ENCODE data around the gene CACNA1G. TPM values are rescaled to one million over a fixed set of nuclear protein-coding genes. Genes with fewer than 3 reads are reported as not detected.

The CACNA1G gene
- total RNA-seq, 2 donors from 2014 or later = 0.07 to 0.19 TPM

DNA sequence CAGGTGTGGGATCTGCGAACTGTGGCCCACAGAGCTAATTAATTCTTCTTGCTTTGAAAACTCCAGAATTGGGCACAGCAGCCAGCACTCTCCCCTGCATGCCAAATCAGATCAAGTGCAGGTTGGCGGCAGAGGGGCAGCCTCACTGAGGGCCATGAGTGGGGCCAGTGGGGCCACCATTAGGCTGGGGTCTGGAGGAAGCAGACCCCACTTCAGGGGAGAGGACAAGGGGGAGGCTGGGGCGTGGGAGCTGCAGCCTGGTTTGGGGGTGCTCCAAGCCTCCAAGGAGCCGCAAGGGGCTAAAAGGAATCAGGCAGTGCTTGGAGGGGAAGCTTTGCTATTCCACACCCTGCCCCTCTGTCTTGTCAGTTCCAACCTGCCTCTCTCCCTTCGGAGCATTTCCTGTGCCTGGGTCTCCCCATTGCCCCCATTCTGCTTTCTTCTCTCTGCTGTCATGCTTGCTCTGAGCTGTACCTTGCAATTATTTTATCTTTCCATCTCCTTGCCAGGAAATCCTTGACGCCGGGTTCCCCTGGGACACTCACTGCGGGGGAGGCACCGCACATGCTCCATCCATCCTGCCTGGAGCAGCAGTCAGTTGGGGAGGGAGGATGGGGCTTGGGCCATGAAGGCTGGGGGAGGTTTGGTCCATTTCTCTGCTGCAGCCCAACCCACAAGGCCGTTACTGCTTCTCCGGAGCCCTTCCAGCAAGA lies 70.8 kb downstream of the CACNA1G start:
- H3K27me3 ChIP-seq = no peaks in the 10 kb centered on the region
- H3K4me1 ChIP-seq = peaks cover 19% of the 10 kb centered on the region
- H3K27ac ChIP-seq = no peak overlapping the region
- no peaks in the 10 kb centered on the region for H3K36me3 ChIP-seq
- intact Hi-C loops (cut with DNase I) = loop anchor here (5.0 kb wide), 2 partner anchors 51 to 66 kb away; no protein-coding TSS in a partner anchor
- DNase-seq = no peak
- H3K9ac ChIP-seq (ENCODE audit: low read depth in 2 of 2, low read length in 2 of 2) = peak overlapping the region in 1 of 2 donors; percentile 75
- TF ChIP-seq, protein P1, sequence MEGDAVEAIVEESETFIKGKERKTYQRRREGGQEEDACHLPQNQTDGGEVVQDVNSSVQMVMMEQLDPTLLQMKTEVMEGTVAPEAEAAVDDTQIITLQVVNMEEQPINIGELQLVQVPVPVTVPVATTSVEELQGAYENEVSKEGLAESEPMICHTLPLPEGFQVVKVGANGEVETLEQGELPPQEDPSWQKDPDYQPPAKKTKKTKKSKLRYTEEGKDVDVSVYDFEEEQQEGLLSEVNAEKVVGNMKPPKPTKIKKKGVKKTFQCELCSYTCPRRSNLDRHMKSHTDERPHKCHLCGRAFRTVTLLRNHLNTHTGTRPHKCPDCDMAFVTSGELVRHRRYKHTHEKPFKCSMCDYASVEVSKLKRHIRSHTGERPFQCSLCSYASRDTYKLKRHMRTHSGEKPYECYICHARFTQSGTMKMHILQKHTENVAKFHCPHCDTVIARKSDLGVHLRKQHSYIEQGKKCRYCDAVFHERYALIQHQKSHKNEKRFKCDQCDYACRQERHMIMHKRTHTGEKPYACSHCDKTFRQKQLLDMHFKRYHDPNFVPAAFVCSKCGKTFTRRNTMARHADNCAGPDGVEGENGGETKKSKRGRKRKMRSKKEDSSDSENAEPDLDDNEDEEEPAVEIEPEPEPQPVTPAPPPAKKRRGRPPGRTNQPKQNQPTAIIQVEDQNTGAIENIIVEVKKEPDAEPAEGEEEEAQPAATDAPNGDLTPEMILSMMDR (IDR thresholded peaks at IDR 0.05) = no peak
- no peaks in the 10 kb centered on the region for H3K9me3 ChIP-seq
- no peak overlapping the region for H3K4me3 ChIP-seq

DNA sequence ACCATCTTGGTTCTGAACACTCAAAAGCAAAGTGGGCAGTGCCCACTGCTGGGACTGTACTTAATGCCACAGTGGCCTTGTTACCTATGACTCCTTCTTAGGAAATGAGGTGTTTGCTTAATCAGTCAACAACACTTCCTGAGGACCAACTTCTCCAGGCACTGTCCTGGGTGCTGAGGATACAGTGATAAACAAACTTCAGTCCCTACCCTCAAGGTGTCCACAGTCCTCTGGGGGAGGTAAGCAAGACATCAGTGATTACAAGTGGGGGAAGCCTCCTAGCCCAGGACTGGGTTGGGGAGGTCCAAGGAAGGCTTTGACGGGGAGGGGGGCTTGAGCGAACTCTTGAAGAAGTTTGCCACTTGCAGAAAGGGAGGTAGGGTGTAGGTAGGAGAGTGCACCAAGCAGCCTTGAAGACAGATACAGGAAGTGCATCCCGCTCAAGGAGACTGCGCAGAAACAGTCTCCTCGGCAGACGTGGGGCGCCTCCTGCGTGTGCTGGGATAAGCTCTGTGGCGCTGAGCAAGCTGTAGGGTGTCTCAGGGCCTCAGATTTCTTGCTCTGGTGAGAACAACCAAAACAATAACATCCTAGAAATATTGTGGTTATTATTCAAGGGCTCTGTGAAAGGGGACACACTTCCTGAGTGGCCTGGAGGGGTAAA lies 71.5 kb downstream of the CACNA1G start:
- Histone ChIP-seq H3K27ac (no peak overlapping the region), H3K36me3 (no peaks in the 10 kb centered on the region), H3K27me3 (no peaks in the 10 kb centered on the region), H3K9me3 (no peaks in the 10 kb centered on the region), H3K4me1 (peaks cover 19% of the 10 kb centered on the region), H3K4me3 (no peak overlapping the region), H3K9ac (ENCODE audit: low read depth in 2 of 2, low read length in 2 of 2) (peak overlapping the region in 1 of 2 donors; percentile 44)
- no peak for DNase-seq
- TF ChIP-seq, protein P1 (IDR thresholded peaks at IDR 0.05) = no peak
- intact Hi-C loops (cut with DNase I) = loop anchor here (5.0 kb wide), 2 partner anchors 50 to 65 kb away; no protein-coding TSS in a partner anchor

DNA sequence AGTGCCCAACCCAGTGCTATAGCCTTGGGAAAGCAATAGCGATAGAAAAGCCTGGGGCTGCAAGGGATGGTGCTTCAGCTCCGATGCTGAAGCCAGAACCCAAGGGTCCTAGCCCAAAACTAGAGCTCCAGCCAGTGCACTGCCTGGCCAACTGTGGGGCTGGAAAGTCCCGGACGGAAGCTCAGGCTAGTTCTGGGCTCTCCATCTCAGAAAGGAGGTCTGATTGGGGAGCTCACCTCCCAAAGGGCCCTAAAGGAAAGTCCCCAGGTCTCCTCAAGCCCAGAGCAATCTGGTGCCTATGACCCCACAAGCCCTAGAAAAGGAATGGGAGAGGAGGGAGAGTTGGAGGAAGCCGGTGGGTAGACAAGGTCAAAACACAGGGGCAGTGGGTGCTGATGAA lies 72.1 kb downstream of the CACNA1G start:
- H3K4me1 ChIP-seq = peaks cover 21% of the 10 kb centered on the region
- intact Hi-C loops (cut with DNase I) = loop anchor here (5.0 kb wide), 2 partner anchors 50 to 65 kb away; no protein-coding TSS in a partner anchor
- TF ChIP-seq, protein P1 (IDR thresholded peaks at IDR 0.05) = no peak
- no peaks in the 10 kb centered on the region for H3K36me3 ChIP-seq
- no peaks in the 10 kb centered on the region for H3K27me3 ChIP-seq
- no peak overlapping the region for H3K27ac ChIP-seq
- no peak overlapping the region for H3K4me3 ChIP-seq
- no peak for DNase-seq
- H3K9ac ChIP-seq (ENCODE audit: low read depth in 2 of 2, low read length in 2 of 2) = no peak overlapping the region
- no peaks in the 10 kb centered on the region for H3K9me3 ChIP-seq

DNA sequence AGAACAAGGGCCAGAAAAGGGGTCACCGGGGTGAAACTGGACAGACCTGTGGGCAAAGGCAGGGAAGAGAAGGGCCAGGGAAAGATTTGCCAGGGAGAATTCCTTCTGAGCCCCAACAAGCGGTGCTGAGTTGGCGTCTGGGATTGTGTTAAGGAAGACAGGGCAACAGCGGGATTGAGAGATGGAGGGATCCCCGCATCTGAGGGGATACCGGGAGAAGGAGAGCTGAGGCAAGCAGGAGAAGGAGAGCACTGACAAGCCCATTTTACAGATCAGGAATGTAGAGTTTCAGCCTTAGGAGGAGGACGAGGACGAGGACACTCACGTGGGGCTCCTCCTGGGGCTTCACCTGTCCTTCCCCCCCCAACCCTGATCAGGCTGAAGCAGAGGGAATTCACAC lies 73.2 kb downstream of the CACNA1G start:
- Histone ChIP-seq H3K9ac (ENCODE audit: low read depth in 2 of 2, low read length in 2 of 2) (peak overlapping the region in 1 of 2 donors; percentile 99), H3K9me3 (no peaks in the 10 kb centered on the region), H3K27ac (no peak overlapping the region), H3K36me3 (no peaks in the 10 kb centered on the region), H3K4me1 (peaks cover 19% of the 10 kb centered on the region), H3K4me3 (no peak overlapping the region), H3K27me3 (no peaks in the 10 kb centered on the region)
- no peak for DNase-seq
- intact Hi-C loops (cut with DNase I) = loop anchor here (5.0 kb wide), 2 partner anchors 49 to 64 kb away; no protein-coding TSS in a partner anchor
- TF ChIP-seq, protein P1 (IDR thresholded peaks at IDR 0.05) = no peak

DNA sequence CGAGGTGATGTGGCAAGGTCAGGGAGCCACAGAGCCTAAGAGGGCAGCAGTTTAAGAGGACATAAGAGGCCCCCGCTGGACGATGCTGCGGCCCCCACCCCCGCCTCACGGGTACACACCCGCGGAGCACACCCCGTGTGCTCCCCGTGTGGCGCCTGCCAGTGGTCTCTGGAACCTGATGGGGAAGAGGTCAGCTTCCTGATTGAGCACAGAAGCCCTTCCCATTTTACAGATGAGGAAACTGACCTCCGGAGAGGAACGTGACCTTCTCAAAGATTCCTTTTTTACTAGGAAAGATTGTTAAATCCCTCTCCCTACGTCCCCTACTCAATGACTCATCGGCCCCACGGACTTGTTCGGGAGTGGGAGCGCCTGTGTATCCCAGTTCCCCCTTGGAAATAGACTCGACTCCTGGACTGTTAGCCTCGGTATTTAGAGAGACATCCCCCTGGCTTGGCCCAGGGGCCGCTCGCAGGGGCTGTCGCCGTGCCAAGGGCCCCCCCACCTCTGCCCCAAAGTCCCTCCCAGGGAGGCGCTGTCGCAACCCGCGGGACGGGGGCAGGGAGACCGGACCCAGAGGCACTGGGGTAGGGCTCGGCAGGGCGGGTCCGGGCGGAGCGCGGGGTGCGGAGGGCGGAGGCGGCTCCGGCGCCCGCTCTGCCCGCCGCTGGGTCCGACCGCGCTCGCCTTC lies 73.9 kb downstream of the CACNA1G start, which contains the start of gene ABCC3:
Gene ABCC3 (plus strand): TSS at position 658 of the 691 bp plus-strand sequence. CDS start 56 bp downstream, outside the sequence.
- peak within 1 kb of the TSS; percentile 68 for H3K4me3 ChIP-seq
- TF ChIP-seq, protein P1 (IDR thresholded peaks at IDR 0.05) = no peak
- H3K4me1 ChIP-seq = peaks cover 24% of the 10 kb centered on the region
- peak; percentile 86 for DNase-seq
- no peaks in the 10 kb centered on the region for H3K27me3 ChIP-seq
- H3K27ac ChIP-seq = peak within 1 kb of the TSS; percentile 69
- intact Hi-C loops (cut with DNase I) = loop anchor here (5.0 kb wide), 2 partner anchors 48 to 63 kb away; no protein-coding TSS in a partner anchor
- H3K9ac ChIP-seq (ENCODE audit: low read depth in 2 of 2, low read length in 2 of 2) = peak within 1 kb of the TSS; percentile 86 to 99
- H3K9me3 ChIP-seq = no peaks in the 10 kb centered on the region
- no peaks in the 10 kb centered on the region for H3K36me3 ChIP-seq

All from colonic mucosa (tissue), 4 donors.